ENCODE measurements around the gene ADGRB3. TPM values are rescaled to one million over a fixed set of nuclear protein-coding genes. Genes with fewer than 3 reads are reported as not detected.
"Not testable (repeated sequence)": the region's sequence is repeated elsewhere in the genome, so short reads cannot be mapped to it uniquely, and the experiment has no call there.

The ADGRB3 gene
- total RNA-seq, 4 donors from 2014 or later = 5.3 to 15.6 (median 7.6) TPM

DNA sequence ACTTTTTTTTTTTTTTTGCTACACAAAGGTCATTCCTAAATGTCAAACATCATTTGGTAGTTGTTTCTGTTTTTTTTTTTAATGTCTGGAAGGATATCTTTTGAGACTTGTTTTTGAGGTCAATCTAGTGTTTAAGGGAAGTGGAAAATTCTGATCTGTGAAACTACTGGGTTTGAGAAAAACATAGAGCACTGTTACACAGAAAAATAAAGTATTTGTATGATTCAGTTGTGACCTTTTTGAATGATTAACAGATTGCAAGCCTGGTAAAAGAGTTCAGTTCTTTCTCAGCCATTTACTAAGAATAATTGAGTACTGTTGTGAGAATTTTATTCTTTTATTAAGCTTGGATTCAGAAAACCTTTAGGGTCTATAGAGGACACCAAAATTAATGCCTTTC lies 276.7 kb downstream of the ADGRB3 start:
- H3K4me1 ChIP-seq = no peaks in the 10 kb centered on the region
- H3K9me3 ChIP-seq = no peaks in the 10 kb centered on the region
- no peak for DNase-seq
- no peak overlapping the region for H3K27ac ChIP-seq
- no peaks in the 10 kb centered on the region for H3K27me3 ChIP-seq
- no peak for TF ChIP-seq POLR2A (IDR thresholded peaks at IDR 0.05)
- TF ChIP-seq, protein P1, sequence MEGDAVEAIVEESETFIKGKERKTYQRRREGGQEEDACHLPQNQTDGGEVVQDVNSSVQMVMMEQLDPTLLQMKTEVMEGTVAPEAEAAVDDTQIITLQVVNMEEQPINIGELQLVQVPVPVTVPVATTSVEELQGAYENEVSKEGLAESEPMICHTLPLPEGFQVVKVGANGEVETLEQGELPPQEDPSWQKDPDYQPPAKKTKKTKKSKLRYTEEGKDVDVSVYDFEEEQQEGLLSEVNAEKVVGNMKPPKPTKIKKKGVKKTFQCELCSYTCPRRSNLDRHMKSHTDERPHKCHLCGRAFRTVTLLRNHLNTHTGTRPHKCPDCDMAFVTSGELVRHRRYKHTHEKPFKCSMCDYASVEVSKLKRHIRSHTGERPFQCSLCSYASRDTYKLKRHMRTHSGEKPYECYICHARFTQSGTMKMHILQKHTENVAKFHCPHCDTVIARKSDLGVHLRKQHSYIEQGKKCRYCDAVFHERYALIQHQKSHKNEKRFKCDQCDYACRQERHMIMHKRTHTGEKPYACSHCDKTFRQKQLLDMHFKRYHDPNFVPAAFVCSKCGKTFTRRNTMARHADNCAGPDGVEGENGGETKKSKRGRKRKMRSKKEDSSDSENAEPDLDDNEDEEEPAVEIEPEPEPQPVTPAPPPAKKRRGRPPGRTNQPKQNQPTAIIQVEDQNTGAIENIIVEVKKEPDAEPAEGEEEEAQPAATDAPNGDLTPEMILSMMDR (IDR thresholded peaks at IDR 0.05) = no peak
- intact Hi-C loops (cut with DNase I; ENCODE audit: low total_unique reads) = no loop called here
- no peak overlapping the region for H3K4me3 ChIP-seq
- H3K36me3 ChIP-seq = no peaks in the 10 kb centered on the region

DNA sequence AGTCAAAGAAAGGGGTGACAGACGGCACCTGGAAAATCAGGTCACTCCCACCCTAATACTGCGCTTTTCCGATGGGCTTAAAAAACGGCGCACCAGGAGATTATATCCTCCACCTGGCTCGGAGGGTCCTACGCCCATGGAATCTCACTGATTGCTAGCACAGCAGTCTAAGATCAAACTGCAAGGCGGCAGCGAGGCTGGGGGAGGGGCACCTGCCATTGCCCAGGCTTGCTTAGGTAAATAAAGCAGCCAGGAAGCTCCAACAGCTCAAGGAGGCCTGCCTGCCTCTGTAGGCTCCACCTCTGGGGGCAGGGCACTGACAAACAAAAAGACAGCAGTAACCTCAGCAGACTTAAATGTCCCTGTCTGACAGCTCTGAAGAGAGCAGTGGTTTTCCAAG lies 277.7 kb downstream of the ADGRB3 start:
- H3K4me1 ChIP-seq; H3K9me3 ChIP-seq; H3K4me3 ChIP-seq; DNase-seq; H3K36me3 ChIP-seq; H3K27me3 ChIP-seq; intact Hi-C loops (cut with DNase I; ENCODE audit: low total_unique reads); H3K27ac ChIP-seq: not testable (repeated sequence)

DNA sequence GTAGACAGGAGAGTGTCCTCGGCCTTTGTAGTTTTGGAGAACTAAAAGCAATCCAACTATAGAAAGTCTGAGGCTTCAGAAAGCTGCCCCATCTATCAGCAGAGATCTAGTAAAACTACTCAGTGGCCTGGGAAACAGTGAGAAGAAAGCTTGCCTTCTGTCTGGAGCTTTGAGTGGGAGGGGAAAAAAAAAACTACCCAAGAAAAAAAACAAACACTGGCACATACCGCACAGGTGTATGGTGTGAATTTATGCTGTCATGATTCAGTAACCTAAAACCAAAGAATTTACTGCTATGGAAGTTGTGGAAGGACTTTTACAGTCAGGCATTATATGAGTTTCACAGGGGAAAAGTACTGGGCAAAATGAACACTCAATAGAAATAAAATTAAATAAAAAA lies 280.5 kb downstream of the ADGRB3 start:
- H3K36me3 ChIP-seq = no peaks in the 10 kb centered on the region
- DNase-seq = no peak
- H3K4me3 ChIP-seq = no peak overlapping the region
- H3K27me3 ChIP-seq = no peaks in the 10 kb centered on the region
- TF ChIP-seq, protein P1 (IDR thresholded peaks at IDR 0.05) = no peak
- no peak for TF ChIP-seq POLR2A (IDR thresholded peaks at IDR 0.05)
- H3K9me3 ChIP-seq = no peaks in the 10 kb centered on the region
- H3K4me1 ChIP-seq = no peaks in the 10 kb centered on the region
- intact Hi-C loops (cut with DNase I; ENCODE audit: low total_unique reads) = no loop called here
- no peak overlapping the region for H3K27ac ChIP-seq

- no peak overlapping the region for H3K27ac ChIP-seq
- no peaks in the 10 kb centered on the region for H3K27me3 ChIP-seq
- DNase-seq = no peak
- intact Hi-C loops (cut with DNase I; ENCODE audit: low total_unique reads) = no loop called here
- no peak overlapping the region for H3K4me3 ChIP-seq
- no peaks in the 10 kb centered on the region for H3K9me3 ChIP-seq
- H3K36me3 ChIP-seq = no peaks in the 10 kb centered on the region
- H3K4me1 ChIP-seq = no peaks in the 10 kb centered on the region
- no peak for TF ChIP-seq POLR2A (IDR thresholded peaks at IDR 0.05)
- TF ChIP-seq, protein P1 (IDR thresholded peaks at IDR 0.05) = no peak
Observed at GRCh38 chr6:68919537-68919936, 284.5 kb downstream of the ADGRB3 start.

DNA sequence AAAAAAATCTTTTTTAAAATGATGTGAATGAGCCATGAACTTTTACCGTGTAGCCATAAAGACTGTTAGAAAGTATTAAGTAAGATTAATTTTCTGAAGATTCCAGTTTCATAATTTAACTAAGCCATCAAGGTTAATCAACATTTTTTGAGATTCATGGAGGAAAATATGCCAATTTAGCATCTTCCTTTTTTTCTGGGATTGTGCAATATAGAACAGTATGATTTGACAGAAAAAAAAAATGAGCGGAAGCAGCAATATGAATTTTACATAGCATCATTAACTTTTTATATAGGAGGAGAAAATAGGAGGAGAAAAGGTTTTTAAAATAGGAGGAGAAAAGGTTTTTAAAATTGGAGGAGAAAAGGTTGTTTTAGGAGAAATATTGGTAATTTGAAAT lies 306.3 kb downstream of the ADGRB3 start:
- Histone ChIP-seq H3K4me1 (no peaks in the 10 kb centered on the region), H3K4me3 (no peak overlapping the region), H3K27me3 (no peaks in the 10 kb centered on the region), H3K36me3 (no peaks in the 10 kb centered on the region), H3K9me3 (no peaks in the 10 kb centered on the region), H3K27ac (no peak overlapping the region)
- TF ChIP-seq POLR2A (IDR thresholded peaks at IDR 0.05) = no peak
- TF ChIP-seq, protein P1 (IDR thresholded peaks at IDR 0.05) = no peak
- no peak for DNase-seq
- intact Hi-C loops (cut with DNase I; ENCODE audit: low total_unique reads) = no loop called here

DNA sequence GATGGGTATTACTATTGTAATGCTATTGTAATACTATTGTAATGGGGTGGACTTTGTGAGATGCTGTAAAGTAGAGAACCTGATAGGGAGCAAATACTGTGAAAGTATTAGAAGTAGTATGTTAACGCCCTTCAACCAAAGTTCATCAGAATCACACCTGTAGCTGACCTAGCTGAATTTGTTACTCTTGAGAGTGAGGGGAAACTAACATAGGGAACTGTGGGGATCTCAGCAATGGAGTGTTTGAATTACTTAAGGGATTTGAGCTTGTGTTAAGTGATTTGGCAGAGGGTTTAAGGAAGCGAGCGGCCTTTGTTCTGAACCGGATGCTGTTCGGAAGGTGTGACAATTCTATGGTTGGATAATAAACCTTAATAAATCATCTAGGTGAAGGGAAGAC lies 312.6 kb downstream of the ADGRB3 start:
- no peaks in the 10 kb centered on the region for H3K36me3 ChIP-seq
- no peaks in the 10 kb centered on the region for H3K27me3 ChIP-seq
- no peak overlapping the region for H3K27ac ChIP-seq
- intact Hi-C loops (cut with DNase I; ENCODE audit: low total_unique reads) = no loop called here
- no peak for DNase-seq
- no peak overlapping the region for H3K4me3 ChIP-seq
- no peaks in the 10 kb centered on the region for H3K9me3 ChIP-seq
- no peaks in the 10 kb centered on the region for H3K4me1 ChIP-seq
- TF ChIP-seq, protein P1 (IDR thresholded peaks at IDR 0.05) = no peak
- TF ChIP-seq POLR2A (IDR thresholded peaks at IDR 0.05) = no peak
